Tibial artery (tissue), 4 donors: ENCODE data around the gene CLSTN1.

Source experiments
- DNase-seq, 2 donors: peaks; one replicate each; pipeline ENCODE4 v3.0.0-alpha.2; 2019
- H3K27ac ChIP-seq, 2 donors: fragments of 200-600 bp; sonication (generic) in 1 of 2; 1 replicate in 1 of 2; 2 replicates in 1 of 2; pipeline ENCODE4 v1.5.1; 2018 to 2019; ENCODE audit warnings: mild to moderate bottlenecking in 1 of 2
- H3K27me3 ChIP-seq, 2 donors: fragments of 200-600 bp; sonication (generic) in 1 of 2; one replicate each; pipeline versions ENCODE4 v1.5.1 to v1.6.0; 2016 to 2019
- H3K36me3 ChIP-seq, 3 donors: fragments of 200-600 bp; sonication (generic) in 2 of 3; one replicate each; pipeline ENCODE4 v1.5.1; 2016 to 2019; ENCODE audit warnings: mild to moderate bottlenecking in 2 of 3
- H3K4me1 ChIP-seq, 4 donors: fragments of 200-600 bp; sonication (generic) in 2 of 4; 1 replicate in 3 of 4; 2 replicates in 1 of 4; pipeline ENCODE4 v1.5.1; 2016 to 2019
- H3K4me3 ChIP-seq, 2 donors: fragments of 200-600 bp; sonication (generic) in 1 of 2; 1 replicate in 1 of 2; 2 replicates in 1 of 2; pipeline ENCODE4 v1.5.1; 2018 to 2019; ENCODE audit warnings: mild to moderate bottlenecking in 2 of 2
- H3K9me3 ChIP-seq, 3 donors: fragments of 200-600 bp; sonication (generic) in 1 of 3; one replicate each; pipeline ENCODE4 v1.5.1; 2016 to 2019
- CTCF ChIP-seq, 2 experiments: fragments of 200-600 bp in 1 of 2; fragments of 450-650 bp in 1 of 2; IDR thresholded peaks; one replicate each; pipeline ENCODE4 v1.5.1; 2017 to 2019; ENCODE audit warnings: antibody characterized with exemption in 2 of 2, mild to moderate bottlenecking in 1 of 2, moderate library complexity in 1 of 2
- intact Hi-C: fragments of 100-400 bp; cut with DNase I; formaldehyde crosslinking; loops from one replicate; pipeline ENCODE4 v1.15.0; 2023; ENCODE audit warnings: low total_unique reads

CLSTN1 gene

GRCh38 chr1:9731561-9731960 is 92.2 kb downstream of the CLSTN1 start:
- peaks cover 81 to 100% (median 89%) of the 10 kb centered on the region in 3 donors for H3K36me3 ChIP-seq
- H3K27me3 ChIP-seq, result no peaks in the 10 kb centered on the region
- H3K4me1 ChIP-seq, result no peaks in the 10 kb centered on the region
- H3K9me3 ChIP-seq, result no peaks in the 10 kb centered on the region
- DNase-seq, result no peak
- no peak for TF ChIP-seq CTCF (IDR thresholded peaks at IDR 0.05)
- no peak overlapping the region for H3K27ac ChIP-seq
- H3K4me3 ChIP-seq, result no peak overlapping the region
- intact Hi-C loops, result no loop called here

DNA sequence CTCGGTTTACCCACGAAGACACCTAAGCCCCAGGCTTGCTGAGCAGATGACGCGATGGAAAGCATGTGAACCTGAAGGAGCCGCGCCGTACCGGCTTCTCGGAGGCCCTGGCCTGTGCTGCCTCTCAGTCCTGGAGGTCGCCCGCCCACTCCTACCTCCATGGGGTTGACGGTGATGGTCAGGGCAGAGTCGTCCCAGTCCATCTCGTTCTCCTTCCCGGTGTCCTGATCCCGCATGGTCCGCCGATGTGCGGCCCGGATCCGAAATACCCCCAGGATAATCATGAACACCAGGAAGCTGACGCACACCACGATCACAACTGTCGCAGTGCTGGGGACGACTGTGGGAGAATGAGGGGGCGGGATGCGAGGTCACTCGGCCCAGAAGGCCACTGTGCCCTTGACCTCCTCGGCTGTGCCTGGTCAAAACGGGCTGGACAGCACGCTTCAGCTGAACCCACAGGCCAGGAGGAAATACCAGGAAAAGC is 92.7 kb downstream of the CLSTN1 start:
- no peaks in the 10 kb centered on the region for H3K4me1 ChIP-seq
- H3K4me3 ChIP-seq, result no peak overlapping the region
- no peaks in the 10 kb centered on the region for H3K9me3 ChIP-seq
- DNase-seq, result no peak
- H3K36me3 ChIP-seq, result peaks cover 77 to 100% (median 87%) of the 10 kb centered on the region in 3 donors
- H3K27ac ChIP-seq, result no peak overlapping the region
- intact Hi-C loops, result no loop called here
- TF ChIP-seq CTCF (IDR thresholded peaks at IDR 0.05), result no peak
- no peaks in the 10 kb centered on the region for H3K27me3 ChIP-seq

GRCh38 chr1:9730096-9730901 is 93.5 kb downstream of the CLSTN1 start:
- H3K9me3 ChIP-seq, result no peaks in the 10 kb centered on the region
- H3K4me3 ChIP-seq, result no peak overlapping the region
- H3K27ac ChIP-seq, result no peak overlapping the region
- no peaks in the 10 kb centered on the region for H3K4me1 ChIP-seq
- H3K36me3 ChIP-seq, result peaks cover 69 to 100% (median 83%) of the 10 kb centered on the region in 3 donors
- peak in 1 of 2 donors; percentile 68 for DNase-seq
- no peaks in the 10 kb centered on the region for H3K27me3 ChIP-seq
- intact Hi-C loops, result no loop called here
- no peak for TF ChIP-seq CTCF (IDR thresholded peaks at IDR 0.05)

- H3K4me1 ChIP-seq, result no peaks in the 10 kb centered on the region
- peaks cover 61 to 100% (median 81%) of the 10 kb centered on the region in 3 donors for H3K36me3 ChIP-seq
- H3K27ac ChIP-seq, result no peak overlapping the region
- no peak overlapping the region for H3K4me3 ChIP-seq
- no peaks in the 10 kb centered on the region for H3K9me3 ChIP-seq
- H3K27me3 ChIP-seq, result no peaks in the 10 kb centered on the region
- TF ChIP-seq CTCF (IDR thresholded peaks at IDR 0.05), result no peak
- DNase-seq, result no peak
- intact Hi-C loops, result loop anchor here (10.0 kb wide), 1 partner anchor 135 kb away; no protein-coding TSS in a partner anchor
Measured at GRCh38 chr1:9729523-9729922, 94.2 kb downstream of the CLSTN1 start.

- H3K27ac ChIP-seq, result no peak overlapping the region
- no peak for DNase-seq
- intact Hi-C loops, result loop anchor here (10.0 kb wide), 1 partner anchor 136 kb away; no protein-coding TSS in a partner anchor
- H3K4me3 ChIP-seq, result no peak overlapping the region
- no peak for TF ChIP-seq CTCF (IDR thresholded peaks at IDR 0.05)
- H3K9me3 ChIP-seq, result no peaks in the 10 kb centered on the region
- no peaks in the 10 kb centered on the region for H3K4me1 ChIP-seq
- H3K36me3 ChIP-seq, result peaks cover 61 to 100% (median 81%) of the 10 kb centered on the region in 3 donors
- H3K27me3 ChIP-seq, result no peaks in the 10 kb centered on the region
Measured at GRCh38 chr1:9728451-9729295, 95.1 kb downstream of the CLSTN1 start.
